ENCODE measurements around the gene CSDE1. TPM values are rescaled to one million over a fixed set of nuclear protein-coding genes. Genes with fewer than 3 reads are reported as not detected.
"Not testable (repeated sequence)": the region's sequence is repeated elsewhere in the genome, so short reads cannot be mapped to it uniquely, and the experiment has no call there.

CSDE1 gene
- total RNA-seq, 1 experiment from 2014 or later = 812 TPM

GRCh38 chr1:114780344-114781226 lies 22.8 kb upstream of the CSDE1 start, which contains the start of gene SIKE1:
Gene SIKE1 (minus strand): TSS chr1:114780685. CDS start chr1:114780607, 78 bp downstream.
- H3K27me3 ChIP-seq (replicated peaks; ENCODE audit: insufficient read depth, low read depth, low read length, poor library complexity) = no peaks in the 10 kb centered on the region
- no peak for TF ChIP-seq CTCF (conservative IDR thresholded peaks at IDR 0.05; ENCODE audit: low read depth, low read length)
- peak within 1 kb of the TSS; percentile 66 for H3K4me3 ChIP-seq (ENCODE audit: low read depth, low read length, poor library complexity, severe bottlenecking)
- no peaks in the 10 kb centered on the region for H3K9me3 ChIP-seq (ENCODE audit: low read depth, low read length, poor library complexity, severe bottlenecking)
- no peaks in the 10 kb centered on the region for H3K4me1 ChIP-seq (ENCODE audit: insufficient read depth, low read length, poor library complexity, severe bottlenecking)
- peaks cover 24% of the 10 kb centered on the region for H3K36me3 ChIP-seq (ENCODE audit: insufficient read depth, low read length, poor library complexity, severe bottlenecking)
- ChIA-PET POLR2A (ENCODE audit: low non-redundant PET) (interaction anchor here (0.6 kb wide), 1 partner anchor 1023 kb away, joined by 18 read pairs; no protein-coding TSS in a partner anchor), CTCF (no interaction called here)
- BruUV-seq (replicated peaks) = TSS peak; percentile 99
- peak within 1 kb of the TSS; percentile 82 for H3K27ac ChIP-seq (ENCODE audit: low read depth, low read length, poor library complexity, severe bottlenecking)
- DNase-seq (ENCODE audit: low spot score) = peak; percentile 95
- intact Hi-C loops (cut with micrococcal nuclease; ENCODE audit: unreplicated experiment) = no loop called here

- TSS peak; percentile 38 for BruUV-seq (replicated peaks)
- H3K9me3 ChIP-seq (ENCODE audit: low read depth, low read length, poor library complexity, severe bottlenecking) = no peaks in the 10 kb centered on the region
- ChIA-PET CTCF (no interaction called here), POLR2A (ENCODE audit: low non-redundant PET) (no interaction called here)
- no peak for TF ChIP-seq CTCF (conservative IDR thresholded peaks at IDR 0.05; ENCODE audit: low read depth, low read length)
- no peak for TF ChIP-seq EZH2 (IDR thresholded peaks at IDR 0.05; ENCODE audit: borderline replicate concordance, low read depth, low read length, poor library complexity, severe bottlenecking)
- no peaks in the 10 kb centered on the region for H3K27me3 ChIP-seq (replicated peaks; ENCODE audit: insufficient read depth, low read depth, low read length, poor library complexity)
- intact Hi-C loops (cut with micrococcal nuclease; ENCODE audit: unreplicated experiment) = no loop called here
- peak overlapping the region; percentile 82 for H3K27ac ChIP-seq (ENCODE audit: low read depth, low read length, poor library complexity, severe bottlenecking)
- peaks cover 25% of the 10 kb centered on the region for H3K36me3 ChIP-seq (ENCODE audit: insufficient read depth, low read length, poor library complexity, severe bottlenecking)
- H3K4me1 ChIP-seq (ENCODE audit: insufficient read depth, low read length, poor library complexity, severe bottlenecking) = no peaks in the 10 kb centered on the region
- DNase-seq (ENCODE audit: low spot score) = no peak
- H3K4me3 ChIP-seq (ENCODE audit: low read depth, low read length, poor library complexity, severe bottlenecking) = peak overlapping the region; percentile 66
These were observed 21.9 kb upstream of the CSDE1 start for GRCh38 chr1:114779722-114780121.

- H3K9me3 ChIP-seq (ENCODE audit: low read depth, low read length, poor library complexity, severe bottlenecking); POLR2A ChIA-PET (ENCODE audit: low non-redundant PET); CTCF ChIA-PET; H3K4me3 ChIP-seq (ENCODE audit: low read depth, low read length, poor library complexity, severe bottlenecking); intact Hi-C loops (cut with micrococcal nuclease; ENCODE audit: unreplicated experiment); H3K27me3 ChIP-seq (replicated peaks; ENCODE audit: insufficient read depth, low read depth, low read length, poor library complexity); H3K27ac ChIP-seq (ENCODE audit: low read depth, low read length, poor library complexity, severe bottlenecking); DNase-seq (ENCODE audit: low spot score); H3K4me1 ChIP-seq (ENCODE audit: insufficient read depth, low read length, poor library complexity, severe bottlenecking); BruUV-seq (replicated peaks): not testable (repeated sequence)
- peaks cover 41% of the 10 kb centered on the region for H3K36me3 ChIP-seq (ENCODE audit: insufficient read depth, low read length, poor library complexity, severe bottlenecking)
These were observed 18.9 kb upstream of the CSDE1 start for GRCh38 chr1:114776726-114777125.

- H3K36me3 ChIP-seq (ENCODE audit: insufficient read depth, low read length, poor library complexity, severe bottlenecking) = peaks cover 26% of the 10 kb centered on the region
- DNase-seq (ENCODE audit: low spot score) = no peak
- CTCF ChIA-PET = no interaction called here
- intact Hi-C loops (cut with micrococcal nuclease; ENCODE audit: unreplicated experiment) = no loop called here
- BruUV-seq (replicated peaks) = no TSS peak
- POLR2A ChIA-PET (ENCODE audit: low non-redundant PET) = no interaction called here
- H3K9me3 ChIP-seq (ENCODE audit: low read depth, low read length, poor library complexity, severe bottlenecking) = no peaks in the 10 kb centered on the region
- no peaks in the 10 kb centered on the region for H3K4me1 ChIP-seq (ENCODE audit: insufficient read depth, low read length, poor library complexity, severe bottlenecking)
- no peak overlapping the region for H3K27ac ChIP-seq (ENCODE audit: low read depth, low read length, poor library complexity, severe bottlenecking)
- no peaks in the 10 kb centered on the region for H3K27me3 ChIP-seq (replicated peaks; ENCODE audit: insufficient read depth, low read depth, low read length, poor library complexity)
- no peak overlapping the region for H3K4me3 ChIP-seq (ENCODE audit: low read depth, low read length, poor library complexity, severe bottlenecking)
- TF ChIP-seq EZH2 (IDR thresholded peaks at IDR 0.05; ENCODE audit: borderline replicate concordance, low read depth, low read length, poor library complexity, severe bottlenecking) (no peak), CTCF (conservative IDR thresholded peaks at IDR 0.05; ENCODE audit: low read depth, low read length) (no peak)
These were observed 14.2 kb upstream of the CSDE1 start for GRCh38 chr1:114771992-114772391.

All from A673 (cell line).